K562 (cell line): ENCODE measurements around the gene GANAB. TPM values are rescaled to one million over a fixed set of nuclear protein-coding genes. Genes with fewer than 3 reads are reported as not detected.
A peak's percentile ranks its signal among the peaks of the same experiment; 100 is the strongest.

Source experiments
- ATAC-seq: fragments of 200-7000 bp; cut with Tn5 transposase; 3 replicates; pipeline ENCODE4 v1.9.1; 2020; ENCODE audit warnings: moderate library complexity
- BruUV-seq: library from RNA; stranded (reverse); fragments of 400-500 nt; replicated peaks from 2 replicates; lab custom pipeline; 2021; lab: Mats Ljungman, UMichigan
- CTCF ChIA-PET: fragments of 300-600 bp; formaldehyde crosslinking; extraction: SDS; loops from one replicate; lab custom pipeline; 2021; ENCODE audit warnings: low intra/inter-chr PET ratio; lab: Yijun Ruan, JAX
- POLR2A ChIA-PET: fragments of 300-600, 350-650 bp; sonication (Branson Sonifier 250); formaldehyde crosslinking; extraction: SDS; loops from one replicate; lab custom pipeline; 2021; ENCODE audit warnings: antibody characterized with exemption, inconsistent platforms; lab: Yijun Ruan, JAX
- DNase-seq, 4 experiments: peaks; one replicate each; pipeline versions ENCODE4 v3.0.0 to v3.0.0-alpha.2; 2011 to 2018; ENCODE audit warnings: low spot score in 3 of 4, mixed read lengths in 3 of 4; ENCODE audit errors: extremely low read depth in 1 of 4
- FAIRE-seq: peaks from 2 replicates; lab custom pipeline; 2011; peaks lifted over from hg19 to GRCh38; lab: Jason Lieb, UNC
- H2AFZ ChIP-seq: 2 replicates; pipeline ENCODE4 v1.6.0; 2011; ENCODE audit warnings: low read depth, low read length, control low read depth, inconsistent platforms
- H3K27ac ChIP-seq: fragments of 200-600 bp; 3 replicates; pipeline ENCODE4 v1.8.0; 2011; ENCODE audit warnings: low read depth, mild to moderate bottlenecking, control low read depth, inconsistent platforms, low read length, moderate library complexity, mixed read lengths; ENCODE audit errors: extremely low read depth
- H3K27me3 ChIP-seq, 2 experiments: fragments of 300-600 bp in 1 of 2; 2 replicates in 1 of 2; 3 replicates in 1 of 2; pipeline versions ENCODE4 v1.6.0 to v1.8.0; 2011; ENCODE audit warnings: inconsistent platforms in 2 of 2, low read length in 2 of 2, mild to moderate bottlenecking in 1 of 2, mixed read lengths in 1 of 2, moderate library complexity in 1 of 2; ENCODE audit not compliant: control insufficient read depth in 2 of 2, insufficient read depth in 2 of 2
- H3K36me3 ChIP-seq: fragments of 300-600 bp; 3 replicates; pipeline ENCODE4 v1.8.0; 2011; ENCODE audit warnings: mild to moderate bottlenecking, low read length, inconsistent platforms; ENCODE audit not compliant: control insufficient read depth, insufficient read depth
- H3K4me1 ChIP-seq, 2 experiments: fragments of 200-600 bp in 1 of 2; replicated peaks in 1 of 2; 2 replicates in 1 of 2; 3 replicates in 1 of 2; pipeline versions ENCODE4 v1.5.1 to v1.8.0; 2011; ENCODE audit warnings: inconsistent platforms in 2 of 2, low read length in 2 of 2, mild to moderate bottlenecking in 1 of 2, mixed read lengths in 1 of 2, moderate library complexity in 1 of 2; ENCODE audit not compliant: control insufficient read depth in 2 of 2, insufficient read depth in 2 of 2
- H3K4me2 ChIP-seq: 2 replicates; pipeline ENCODE4 v1.6.1; 2011; ENCODE audit warnings: low read length, control low read depth, inconsistent platforms, mixed read lengths; ENCODE audit not compliant: insufficient read depth
- H3K4me3 ChIP-seq: fragments of 200-600 bp; sonication (generic), shearing (Covaris generic); 2 replicates; pipeline ENCODE4 v1.5.1; 2016; ENCODE audit warnings: control low read depth, inconsistent platforms
- H3K79me2 ChIP-seq: fragments of 200-600 bp; 3 replicates; pipeline ENCODE4 v1.8.0; 2011; ENCODE audit warnings: low read length, inconsistent platforms; ENCODE audit not compliant: control insufficient read depth, insufficient read depth
- H3K9ac ChIP-seq, 2 experiments: 2 replicates each; pipeline versions ENCODE4 v1.6.0 to v1.6.1; 2011; ENCODE audit warnings: low read depth in 2 of 2, low read length in 2 of 2, control low read depth in 1 of 2, inconsistent platforms in 1 of 2, mild to moderate bottlenecking in 1 of 2, mixed read lengths in 1 of 2; ENCODE audit not compliant: insufficient read depth in 1 of 2
- H3K9me1 ChIP-seq: one replicate; pipeline ENCODE4 v1.6.0; 2011; ENCODE audit warnings: inconsistent platforms, mild to moderate bottlenecking, low read length, moderate library complexity; ENCODE audit not compliant: control insufficient read depth, insufficient read depth
- H3K9me3 ChIP-seq: replicated peaks from 2 replicates; pipeline ENCODE4 v1.5.1; 2011; ENCODE audit warnings: low read depth, low read length, inconsistent platforms; ENCODE audit not compliant: control insufficient read depth, insufficient read depth
- H4K20me1 ChIP-seq: replicated peaks from 2 replicates; pipeline ENCODE4 v1.6.1; 2011; ENCODE audit warnings: low read length, inconsistent platforms, mixed read lengths; ENCODE audit not compliant: control insufficient read depth, insufficient read depth
- FOXJ3 ChIP-seq: sonication (generic); formaldehyde crosslinking; IDR thresholded peaks from 2 replicates; pipeline ENCODE4 v1.4.0; 2020; ENCODE audit warnings: mild to moderate bottlenecking, missing genetic modification reagents
- HMBOX1 ChIP-seq: sonication (generic); IDR thresholded peaks from 2 replicates; pipeline ENCODE4 v1.6.1; 2016
- HMG20B ChIP-seq: fragments of 250-450 bp; sonication (Bioruptor Pico); IDR thresholded peaks from 2 replicates; pipeline ENCODE4 v1.5.0; 2021; ENCODE audit warnings: mild to moderate bottlenecking
- HNRNPK ChIP-seq: fragments of 200-400 bp; formaldehyde crosslinking; IDR thresholded peaks from one replicate; pipeline ENCODE4 v1.6.1; 2018; ENCODE audit warnings: mild to moderate bottlenecking, low read depth, low read length; ENCODE audit not compliant: poor library complexity, severe bottlenecking
- IRF1 ChIP-seq: sonication (generic); formaldehyde crosslinking; IDR thresholded peaks from 2 replicates; pipeline ENCODE4 v1.8.0; 2022; ENCODE audit warnings: missing genetic modification reagents, mild to moderate bottlenecking, borderline replicate concordance
- JUND ChIP-seq, 2 experiments: IDR thresholded peaks; 2 replicates in 1 of 2; 3 replicates in 1 of 2; pipeline ENCODE4 v1.6.1; 2011; ENCODE audit warnings: borderline replicate concordance in 2 of 2, low read depth in 2 of 2, low read length in 2 of 2, improper control_type of control experiment in 1 of 2, missing biosample characterization in 1 of 2, missing genetic modification characterization in 1 of 2, missing genetic modification reagents in 1 of 2
- NR2C1 ChIP-seq, 2 experiments: fragments of 450-650 bp; IDR thresholded peaks; 2 replicates each; pipeline ENCODE4 v1.6.1; 2017; ENCODE audit warnings: mild to moderate bottlenecking in 2 of 2, antibody characterized with exemption in 1 of 2, inconsistent platforms in 1 of 2, missing compliant biosample characterization in 1 of 2, missing genetic modification characterization in 1 of 2
- SNAPC5 ChIP-seq: fragments of 250-450 bp; sonication (Bioruptor Pico); IDR thresholded peaks from 2 replicates; pipeline ENCODE4 v1.8.0; 2021; ENCODE audit warnings: moderate library complexity, mild to moderate bottlenecking, inconsistent platforms
- SNIP1 ChIP-seq: fragments of 450-650 bp; IDR thresholded peaks from 2 replicates; pipeline ENCODE4 v1.7.1; 2017; ENCODE audit warnings: low read depth, mild to moderate bottlenecking
- SP2 ChIP-seq: IDR thresholded peaks from 2 replicates; pipeline ENCODE4 v1.6.1; 2011; ENCODE audit warnings: mild to moderate bottlenecking, low read depth, low read length, moderate library complexity; ENCODE audit not compliant: poor library complexity, severe bottlenecking; ENCODE audit errors: extremely low read depth
- TGIF2 ChIP-seq: sonication (generic); formaldehyde crosslinking; IDR thresholded peaks from 2 replicates; pipeline ENCODE4 v1.8.1; 2022; ENCODE audit warnings: mild to moderate bottlenecking, missing genetic modification reagents, moderate library complexity
- TRIM25 ChIP-seq: fragments of 450-650 bp; IDR thresholded peaks from 2 replicates; pipeline ENCODE4 v1.7.0; 2016; ENCODE audit warnings: borderline replicate concordance
- ZNF239 ChIP-seq: fragments of 250-450 bp; sonication (Bioruptor Pico); IDR thresholded peaks from 2 replicates; pipeline ENCODE4 v1.4.0; 2020; ENCODE audit warnings: mild to moderate bottlenecking
- ZNF347 ChIP-seq: fragments of 450-650 bp; formaldehyde crosslinking; IDR thresholded peaks from 2 replicates; pipeline ENCODE4 v1.4.0; 2020; ENCODE audit warnings: low read depth, mild to moderate bottlenecking, moderate library complexity
- ZNF76 ChIP-seq: fragments of 250-450 bp; sonication (Bioruptor Pico); IDR thresholded peaks from 2 replicates; pipeline ENCODE4 v1.4.0; 2020; ENCODE audit warnings: mild to moderate bottlenecking, moderate library complexity, borderline replicate concordance
- WGBS: fragments of 100-300 bp; shearing (Covaris generic); methylation state at CpG from one replicate; pipeline ENCODE4 v1.1.6; 2016; ENCODE audit warnings: low coverage, mixed read lengths; ENCODE audit not compliant: insufficient coverage; ENCODE audit errors: missing lambda C conversion rate; 5-methylcytosine and 5-hydroxymethylcytosine counted together
- in situ Hi-C: fragments of 300-500 bp; cut with MboI; formaldehyde crosslinking; loops from 4 replicates; pipeline ENCODE4 v1.15.0; 2018; ENCODE audit warnings: inconsistent platforms, mixed read lengths
- intact Hi-C: fragments of 100-400 bp; cut with micrococcal nuclease; formaldehyde crosslinking; loops from 2 replicates; pipeline ENCODE4 v1.14.2; 2022
- polyA plus RNA-seq, 8 experiments: library from polyadenylated mRNA; depleted of rRNA in 4 of 8; stranded (reverse) in 5 of 8; unstranded in 3 of 8; fragments of >200 nt; fragmentation: Nextera tagmentation in 2 of 8; fragmentation: Illumina TruSeq in 1 of 8; extraction: Ambion mirVana in 2 of 8; extraction: Trizol in 1 of 8; gene quantifications; 2 replicates each; pipeline versions ENCODE4 v1.2.1 to v1.2.3, GENCODE V29; 2011 to 2014; ENCODE audit warnings: inconsistent platforms in 1 of 8, missing spikeins in 1 of 8
- total RNA-seq, 7 experiments: library from RNA; depleted of rRNA in 6 of 7; stranded (reverse); fragments of >200 nt in 6 of 7; fragmentation: Illumina TruSeq in 2 of 7; extraction: Trizol in 2 of 7; gene quantifications; 2 replicates each; pipeline versions ENCODE4 v1.2.1 to v1.2.3, GENCODE V29; 2011 to 2021; ENCODE audit warnings: low replicate concordance in 1 of 7

The GANAB gene
- total and polyA plus RNA-seq, 9 of the 15 experiments (the other 6 are each of a cell fraction or from before 2014, with no cell fraction given), result 6.5 to 284 (median 161) TPM

- peak within 1 kb of the TSS; percentile 77 for H2AFZ ChIP-seq
- H3K27me3 ChIP-seq, result no peaks in the 10 kb centered on the region
- H4K20me1 ChIP-seq, result peaks cover 4% of the 10 kb centered on the region; the same call in 1 of the 2 replicates
- POLR2A ChIA-PET, result interaction anchor here (0.5 to 8.8 kb wide), 31 partner anchors 8 to 1513 kb away, joined by 3 to 83 read pairs (median 4); partner anchors contain the start of genes B3GAT3, EEF1G, GANAB and HNRNPUL2
- FAIRE-seq (no peak), ATAC-seq (peak; percentile 72), DNase-seq (peak; percentile 66 to 96 (median 74))
- H3K4me3 ChIP-seq, result peak within 1 kb of the TSS; percentile 91
- H3K79me2 ChIP-seq, result peaks cover 83% of the 10 kb centered on the region
- peak within 1 kb of the TSS; percentile 94 for H3K27ac ChIP-seq
- WGBS, result under 1% methylated on average over 59 of the region's 59 CpGs
- H3K4me2 ChIP-seq, result peak within 1 kb of the TSS; percentile 86
- no peaks in the 10 kb centered on the region for H3K9me3 ChIP-seq
- intact Hi-C loops, result loop anchor here (5.0 kb wide), 1 partner anchor 69 kb away; the partner anchor contains the start of gene MTA2
- TSS peak; percentile 61 for BruUV-seq
- CTCF ChIA-PET, result no interaction called here
- H3K9me1 ChIP-seq, result no peaks in the 10 kb centered on the region
- peak within 1 kb of the TSS; percentile 94 to 100 for H3K9ac ChIP-seq
- H3K4me1 ChIP-seq, result peaks cover 34 to 57% of the 10 kb centered on the region in 2 experiments; a peak in 4 of 5 replicates
- peaks cover 59% of the 10 kb centered on the region for H3K36me3 ChIP-seq
- in situ Hi-C loops, result no loop called here
- 0 out of 2 replicates have a peak, but pooled peaks have one; percentile 13 for TF ChIP-seq TRIM25
- peak; percentile 83 for TF ChIP-seq NR2C1 (IDR thresholded peaks at IDR 0.05)
- TF ChIP-seq NR2C1 (tag; IDR thresholded peaks at IDR 0.05), result peak; percentile 63
- TF ChIP-seq SNIP1, result peak; percentile 97
- TF ChIP-seq IRF1 (CRISPR knock-in tag), result no peak
- TF ChIP-seq JUND (IDR thresholded peaks at IDR 0.05; ENCODE audit: borderline replicate concordance, low read depth, low read length), result no peak
- TF ChIP-seq JUND (tag; IDR thresholded peaks at IDR 0.05; ENCODE audit: borderline replicate concordance, low read depth, low read length), result peak; percentile 3; the same call in 1 of the 3 replicates
- no peak for TF ChIP-seq ZNF239 (CRISPR knock-in tag)
- no peak for TF ChIP-seq TGIF2
- TF ChIP-seq FOXJ3 (CRISPR knock-in tag), result no peak
- no peak for TF ChIP-seq HMBOX1
- no peak for TF ChIP-seq ZNF347 (CRISPR knock-in tag)
- no peak for TF ChIP-seq ZNF76 (CRISPR knock-in tag)
- peak; percentile 97 for TF ChIP-seq SP2
- TF ChIP-seq HNRNPK, result no peak
- TF ChIP-seq HMG20B, result no peak
- no peak for TF ChIP-seq SNAPC5 (CRISPR knock-in tag)
These were observed 25.4 kb upstream of the GANAB start, which contains the start of the genes LBHD1 and UQCC3 for GRCh38 chr11:62671608-62672389. TSS of gene LBHD1 (minus strand) at chr11:62672267. CDS start at chr11:62670031, 2,236 bp downstream. TSS of gene UQCC3 (plus strand) at chr11:62671673. CDS start at chr11:62671746, 73 bp downstream.
